NCI-H748 (cell line): ENCODE measurements around the gene NR2F2.
A peak's percentile ranks its signal among the peaks of the same experiment; 100 is the strongest.

Source experiments
- DNase-seq: peaks from one replicate; lab custom pipeline; 2025; ENCODE audit not compliant: unreplicated experiment; lab: John Stamatoyannopoulos, UW

NR2F2 gene

DNA sequence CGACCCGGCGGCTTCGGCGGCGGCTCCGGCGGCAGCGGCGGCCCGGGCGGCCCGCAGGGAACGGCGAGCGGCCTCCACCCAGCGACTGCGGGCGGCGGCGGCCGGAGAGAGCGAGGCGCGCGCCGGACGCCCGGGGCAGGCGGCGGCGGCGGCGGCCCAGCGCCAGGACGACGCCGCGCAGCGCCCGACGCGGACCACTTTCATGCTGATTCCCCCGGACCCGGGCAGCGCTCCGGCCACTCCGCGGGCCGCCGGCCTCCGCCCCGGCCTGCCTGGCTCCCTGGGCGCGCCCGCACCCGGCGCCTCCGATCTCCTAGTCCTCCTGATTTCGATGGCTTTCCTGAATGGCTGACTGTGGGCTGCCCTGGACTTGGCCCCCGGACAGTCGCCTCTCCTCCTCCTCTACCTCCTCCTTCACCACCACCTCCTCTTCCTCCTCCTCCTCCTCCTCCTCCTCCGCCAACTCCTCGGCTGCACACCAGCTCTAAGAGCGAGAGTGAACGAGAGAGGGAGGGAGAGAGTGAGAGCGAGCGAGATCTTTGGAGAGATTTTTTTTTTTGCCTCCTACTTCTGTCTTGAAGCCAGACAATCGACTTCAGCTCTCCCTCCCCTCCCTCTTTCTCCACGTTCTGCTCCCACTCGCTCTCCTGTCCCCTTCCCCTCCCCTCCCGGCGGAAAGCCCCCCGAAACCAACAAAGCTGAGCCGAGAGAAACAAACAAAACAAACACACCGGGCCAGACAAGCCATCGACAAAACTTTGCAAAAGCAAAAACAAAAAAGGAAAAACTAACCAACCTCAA, 844 bp downstream of the NR2F2 start:
- DNase-seq = peak; percentile 58

DNA sequence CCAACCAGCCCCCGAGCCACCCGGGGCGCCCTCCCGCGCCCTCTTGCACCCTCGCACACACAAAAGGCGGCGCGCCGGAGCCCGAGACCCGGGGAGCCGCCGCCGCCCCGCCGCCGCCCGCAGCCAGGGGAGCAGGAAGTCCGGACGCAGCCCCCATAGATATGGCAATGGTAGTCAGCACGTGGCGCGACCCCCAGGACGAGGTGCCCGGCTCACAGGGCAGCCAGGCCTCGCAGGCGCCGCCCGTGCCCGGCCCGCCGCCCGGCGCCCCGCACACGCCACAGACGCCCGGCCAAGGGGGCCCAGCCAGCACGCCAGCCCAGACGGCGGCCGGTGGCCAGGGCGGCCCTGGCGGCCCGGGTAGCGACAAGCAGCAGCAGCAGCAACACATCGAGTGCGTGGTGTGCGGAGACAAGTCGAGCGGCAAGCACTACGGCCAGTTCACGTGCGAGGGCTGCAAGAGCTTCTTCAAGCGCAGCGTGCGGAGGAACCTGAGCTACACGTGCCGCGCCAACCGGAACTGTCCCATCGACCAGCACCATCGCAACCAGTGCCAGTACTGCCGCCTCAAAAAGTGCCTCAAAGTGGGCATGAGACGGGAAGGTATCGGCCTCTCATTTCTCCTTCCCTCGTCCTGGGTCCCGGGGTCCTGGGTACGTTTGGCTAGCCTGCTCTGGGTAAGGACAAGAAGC, 1.6 kb downstream of the NR2F2 start:
- DNase-seq = peak; percentile 72

DNA sequence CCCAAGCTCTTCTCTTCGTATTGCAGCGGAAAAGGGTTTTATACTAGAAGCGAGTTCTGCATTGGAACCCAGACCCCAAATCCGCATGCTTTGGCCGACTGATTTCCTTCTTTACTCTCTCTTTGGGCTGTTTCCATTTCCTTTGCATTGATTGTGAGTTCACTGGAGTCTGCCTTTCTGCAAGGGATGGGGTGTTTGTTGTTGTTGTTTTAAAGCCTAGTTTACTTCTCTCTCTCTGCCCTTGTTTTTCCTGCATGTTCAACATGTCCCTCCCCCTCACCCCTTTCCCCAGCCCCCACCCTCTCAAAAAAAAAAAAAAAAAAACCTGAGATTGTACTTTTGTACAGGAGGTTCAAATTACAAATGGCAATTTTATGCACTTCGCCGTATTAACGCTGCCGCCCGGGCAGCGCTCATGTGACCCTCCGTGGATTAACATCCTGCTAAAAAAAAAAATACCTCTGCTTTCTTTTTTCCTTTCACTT, 2.2 kb downstream of the NR2F2 start:
- no peak for DNase-seq

- DNase-seq = peak; percentile 54
Measured at GRCh38 chr15:96333131-96334016, 2.9 kb downstream of the NR2F2 start.

DNA sequence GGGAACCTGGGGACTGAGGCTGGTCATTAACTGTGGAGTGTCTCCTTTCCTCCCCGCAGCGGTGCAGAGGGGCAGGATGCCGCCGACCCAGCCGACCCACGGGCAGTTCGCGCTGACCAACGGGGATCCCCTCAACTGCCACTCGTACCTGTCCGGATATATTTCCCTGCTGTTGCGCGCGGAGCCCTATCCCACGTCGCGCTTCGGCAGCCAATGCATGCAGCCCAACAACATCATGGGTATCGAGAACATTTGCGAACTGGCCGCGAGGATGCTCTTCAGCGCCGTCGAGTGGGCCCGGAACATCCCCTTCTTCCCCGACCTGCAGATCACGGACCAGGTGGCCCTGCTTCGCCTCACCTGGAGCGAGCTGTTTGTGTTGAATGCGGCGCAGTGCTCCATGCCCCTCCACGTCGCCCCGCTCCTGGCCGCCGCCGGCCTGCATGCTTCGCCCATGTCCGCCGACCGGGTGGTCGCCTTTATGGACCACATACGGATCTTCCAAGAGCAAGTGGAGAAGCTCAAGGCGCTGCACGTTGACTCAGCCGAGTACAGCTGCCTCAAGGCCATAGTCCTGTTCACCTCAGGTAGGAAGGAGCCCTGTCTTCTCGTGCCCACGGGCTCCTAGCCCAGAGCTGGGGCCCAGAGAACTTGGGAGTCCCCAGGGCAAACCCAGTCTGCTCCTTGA, 3.7 kb downstream of the NR2F2 start:
- DNase-seq = no peak

GRCh38 chr15:96334705-96335410, 4.4 kb downstream of the NR2F2 start:
- no peak for DNase-seq

DNA sequence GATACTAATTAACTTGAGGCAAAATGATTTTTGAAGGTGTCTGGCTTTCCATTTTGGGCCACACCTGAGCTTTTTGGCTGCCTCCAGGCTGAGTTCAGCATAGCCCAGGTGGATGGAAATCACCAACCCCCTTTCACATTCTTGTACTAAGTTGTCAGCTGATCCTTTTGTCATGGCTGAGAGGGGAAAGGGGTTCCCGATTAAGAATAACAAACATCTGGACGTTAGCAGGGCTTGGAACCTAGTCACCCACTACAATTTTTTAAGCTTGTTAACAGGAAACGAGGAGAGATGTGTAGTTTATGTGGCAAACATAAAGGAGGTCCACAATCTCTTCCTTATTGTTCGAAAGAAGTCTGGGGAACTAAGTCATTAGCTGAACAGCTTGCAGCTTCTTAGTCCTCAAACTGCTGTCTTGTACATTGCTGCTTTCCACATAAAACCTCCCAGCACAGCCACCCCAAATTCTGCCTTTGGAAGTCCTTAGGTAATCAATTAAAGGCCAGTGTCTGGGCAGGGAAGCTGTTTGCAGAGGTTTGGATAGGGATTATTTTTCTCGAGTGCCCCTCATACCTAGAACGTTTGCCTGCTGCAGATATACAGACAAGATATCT, 5.0 kb downstream of the NR2F2 start:
- no peak for DNase-seq

GRCh38 chr15:96336108-96336595, 5.7 kb downstream of the NR2F2 start:
- no peak for DNase-seq

- DNase-seq = no peak
Measured at GRCh38 chr15:96336596-96337364, 6.3 kb downstream of the NR2F2 start.

DNA sequence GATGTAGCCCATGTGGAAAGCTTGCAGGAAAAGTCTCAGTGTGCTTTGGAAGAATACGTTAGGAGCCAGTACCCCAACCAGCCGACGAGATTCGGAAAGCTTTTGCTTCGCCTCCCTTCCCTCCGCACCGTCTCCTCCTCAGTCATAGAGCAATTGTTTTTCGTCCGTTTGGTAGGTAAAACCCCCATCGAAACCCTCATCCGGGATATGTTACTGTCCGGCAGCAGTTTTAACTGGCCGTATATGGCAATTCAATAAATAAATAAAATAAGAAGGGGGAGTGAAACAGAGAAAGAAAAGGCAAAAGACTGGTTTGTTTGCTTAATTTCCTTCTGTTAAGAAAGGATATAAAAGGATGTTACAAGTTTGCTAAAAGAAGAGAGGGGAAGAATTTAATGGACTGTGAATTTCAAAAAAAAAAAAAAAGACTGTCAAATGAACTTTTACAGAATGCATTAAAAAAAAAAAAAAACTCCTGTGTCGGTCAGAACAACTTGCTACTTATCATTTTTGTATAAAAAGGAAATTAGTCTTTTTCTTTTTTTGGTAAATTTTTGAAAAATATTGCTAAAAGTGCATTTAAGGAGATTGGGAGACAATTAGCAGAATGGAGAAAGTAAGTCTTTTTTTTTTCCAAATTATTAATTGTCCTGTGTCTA, 7.0 kb downstream of the NR2F2 start:
- no peak for DNase-seq

GRCh38 chr15:96338074-96338765, 7.7 kb downstream of the NR2F2 start:
- DNase-seq = no peak

DNA sequence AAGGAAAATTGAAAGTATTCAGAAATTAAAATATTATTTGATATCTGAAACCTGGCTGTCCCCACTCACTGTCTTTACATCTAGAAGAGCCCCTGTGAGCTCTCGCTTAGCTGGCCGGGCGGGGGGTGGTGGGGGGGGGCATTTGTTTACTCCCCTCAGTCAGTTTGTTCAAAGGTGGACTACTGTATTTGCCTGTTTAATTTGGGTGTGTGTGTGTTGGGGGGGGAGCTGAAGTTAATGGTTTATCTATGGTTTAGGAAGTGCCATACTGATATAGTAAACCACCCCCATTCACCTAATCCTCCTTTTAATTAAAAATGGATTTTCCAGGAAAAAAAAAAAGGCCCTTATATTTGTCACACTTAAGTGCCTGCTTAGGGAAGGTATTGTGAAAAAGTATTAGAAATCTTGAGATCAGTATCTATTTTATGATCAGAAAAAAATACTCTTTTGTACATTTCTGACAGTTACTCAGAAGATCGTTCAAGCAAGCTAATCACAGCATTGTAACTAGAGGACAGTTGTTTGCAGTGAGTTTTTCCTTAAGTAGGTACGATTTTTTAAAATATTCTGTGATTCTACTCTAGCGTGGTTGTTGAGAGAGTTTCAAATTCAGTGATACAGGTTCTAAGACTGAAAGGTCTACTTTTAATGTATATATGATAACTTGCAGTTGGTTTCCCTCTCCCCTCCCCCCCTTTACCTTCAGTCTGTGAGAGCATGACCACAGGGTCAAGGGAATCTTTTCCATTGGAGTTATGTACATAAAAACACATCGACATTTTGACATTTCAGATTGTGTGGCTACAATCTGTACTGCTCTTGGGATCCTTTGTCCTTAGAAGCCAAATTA, 8.5 kb downstream of the NR2F2 start:
- peak; percentile 9 for DNase-seq

DNA sequence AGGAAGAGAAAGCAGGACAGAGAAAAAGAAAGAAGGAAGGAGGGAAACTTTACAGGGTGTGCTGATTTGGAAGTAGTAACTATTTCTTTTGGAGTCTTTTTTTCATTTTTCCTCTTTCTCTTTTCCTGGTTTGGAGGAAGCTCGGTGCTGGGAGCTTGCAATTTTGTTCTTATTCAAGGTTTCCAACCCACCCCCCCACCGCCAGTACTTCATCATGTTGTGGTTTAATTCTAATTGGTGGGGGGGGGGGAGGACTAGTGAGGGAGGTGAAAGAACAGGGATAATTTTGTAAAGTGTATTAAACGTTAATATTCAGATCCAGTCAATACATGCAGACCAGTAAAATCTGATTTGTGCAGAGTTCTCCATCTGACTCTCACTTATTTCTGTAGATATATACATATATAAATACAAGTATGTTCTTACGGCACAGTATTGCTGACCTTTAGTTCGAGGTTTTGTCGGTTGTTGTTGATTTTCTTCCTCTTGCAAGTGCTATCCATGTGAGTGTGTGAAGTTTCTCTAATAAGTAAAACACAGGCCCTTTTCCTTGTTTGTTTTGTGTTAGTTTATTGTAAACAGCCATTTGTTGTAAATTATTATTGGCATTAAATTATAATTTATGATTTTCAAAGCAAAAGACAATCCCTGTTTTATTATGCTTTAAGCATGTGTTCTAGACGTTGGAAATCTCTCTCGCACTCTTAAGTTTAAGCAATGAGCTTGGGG, 9.3 kb downstream of the NR2F2 start:
- no peak for DNase-seq

GRCh38 chr15:96340348-96340597, 9.8 kb downstream of the NR2F2 start:
- DNase-seq = no peak

GRCh38 chr15:96340598-96341512, 10.4 kb downstream of the NR2F2 start:
- peak; percentile 66 for DNase-seq
